Natural killer cell (primary cell): ENCODE measurements around the gene PHETA1. TPM values are rescaled to one million over a fixed set of nuclear protein-coding genes. Genes with fewer than 3 reads are reported as not detected.

ENCODE experiments used
- ATAC-seq, 3 donors: fragments of 150-1000 bp in 2 of 3; fragments of 200-7000 bp in 1 of 3; cut with Tn5 transposase; 1 replicate in 1 of 3; 2 replicates in 2 of 3; pipeline ENCODE4 v1.10.0; 2021; ENCODE audit warnings: mild to moderate bottlenecking in 2 of 3, moderate library complexity in 2 of 3
- DNase-seq, 2 donors: peaks; one replicate each; pipeline versions ENCODE4 v3.0.0 to v3.0.0-alpha.2; 2013 to 2021; ENCODE audit warnings: mixed read lengths in 1 of 2
- H3K27ac ChIP-seq: one replicate; pipeline ENCODE4 v1.5.1; 2013; ENCODE audit warnings: mild to moderate bottlenecking, low read length
- H3K27me3 ChIP-seq: one replicate; pipeline ENCODE4 v1.6.1; 2013; ENCODE audit warnings: low read length; ENCODE audit not compliant: control insufficient read depth, insufficient read depth
- H3K36me3 ChIP-seq: one replicate; pipeline ENCODE4 v1.6.1; 2013; ENCODE audit warnings: low read length; ENCODE audit not compliant: control insufficient read depth, insufficient read depth
- H3K4me1 ChIP-seq: one replicate; pipeline ENCODE4 v1.6.1; 2013; ENCODE audit warnings: low read length; ENCODE audit not compliant: control insufficient read depth, insufficient read depth
- H3K4me3 ChIP-seq: one replicate; pipeline ENCODE4 v1.5.1; 2013; ENCODE audit warnings: low read length
- H3K9me3 ChIP-seq: one replicate; pipeline ENCODE4 v1.6.1; 2013; ENCODE audit warnings: low read length; ENCODE audit not compliant: control insufficient read depth, insufficient read depth
- H3K27ac Mint-ChIP-seq, 2 donors: one replicate each; pipeline ENCODE4 v1.8.0; 2022; ENCODE audit warnings: mild to moderate bottlenecking in 2 of 2, mixed read lengths in 2 of 2, moderate library complexity in 1 of 2
- H3K27me3 Mint-ChIP-seq, 2 donors: one replicate each; pipeline ENCODE4 v1.8.0; 2022; ENCODE audit warnings: low read depth in 2 of 2, mixed read lengths in 2 of 2
- H3K36me3 Mint-ChIP-seq: one replicate; pipeline ENCODE4 v1.8.0; 2022; ENCODE audit warnings: mixed read lengths
- H3K4me1 Mint-ChIP-seq, 2 donors: one replicate each; pipeline ENCODE4 v1.8.0; 2022; ENCODE audit warnings: mixed read lengths in 2 of 2
- H3K4me3 Mint-ChIP-seq: one replicate; pipeline ENCODE4 v1.8.0; 2022; ENCODE audit warnings: mild to moderate bottlenecking, moderate library complexity, mixed read lengths
- H3K9me3 Mint-ChIP-seq, 2 donors: one replicate each; pipeline ENCODE4 v1.8.0; 2022; ENCODE audit warnings: mixed read lengths in 2 of 2
- WGBS: methylation state at CpG from one replicate; pipeline ENCODE4 v1.1.7; 2013; ENCODE audit warnings: missing lambda C conversion rate; ENCODE audit not compliant: insufficient coverage; 5-methylcytosine and 5-hydroxymethylcytosine counted together
- intact Hi-C: fragments of 100-400 bp; cut with micrococcal nuclease; formaldehyde crosslinking; loops from one replicate; pipeline ENCODE4 v1.14.2; 2022
- total RNA-seq, 4 donors: library from RNA; stranded (reverse); fragments of 120-200 nt in 1 of 4; gene quantifications; one replicate each; pipeline versions ENCODE4 v1.2.3 to v1.2.4, GENCODE V29; 2013 to 2022
- TF ChIP-seq, protein P1 (sequence below): fragments of 200-600 bp; IDR thresholded peaks from one replicate; pipeline ENCODE4 v1.8.0; 2022; ENCODE audit warnings: antibody characterized with exemption

The PHETA1 gene
- total RNA-seq, 3 donors from 2014 or later (not counting 1 experiment from before 2014, with no cell fraction given), result 3.4 to 3.8 (median 3.5) TPM

- H3K27me3 Mint-ChIP-seq, result peaks cover 0 to 4% of the 10 kb centered on the region in 2 donors
- WGBS, result 75% methylated on average over 7 of the region's 8 CpGs
- peaks cover 36% of the 10 kb centered on the region for H3K4me1 ChIP-seq
- TF ChIP-seq, protein P1, sequence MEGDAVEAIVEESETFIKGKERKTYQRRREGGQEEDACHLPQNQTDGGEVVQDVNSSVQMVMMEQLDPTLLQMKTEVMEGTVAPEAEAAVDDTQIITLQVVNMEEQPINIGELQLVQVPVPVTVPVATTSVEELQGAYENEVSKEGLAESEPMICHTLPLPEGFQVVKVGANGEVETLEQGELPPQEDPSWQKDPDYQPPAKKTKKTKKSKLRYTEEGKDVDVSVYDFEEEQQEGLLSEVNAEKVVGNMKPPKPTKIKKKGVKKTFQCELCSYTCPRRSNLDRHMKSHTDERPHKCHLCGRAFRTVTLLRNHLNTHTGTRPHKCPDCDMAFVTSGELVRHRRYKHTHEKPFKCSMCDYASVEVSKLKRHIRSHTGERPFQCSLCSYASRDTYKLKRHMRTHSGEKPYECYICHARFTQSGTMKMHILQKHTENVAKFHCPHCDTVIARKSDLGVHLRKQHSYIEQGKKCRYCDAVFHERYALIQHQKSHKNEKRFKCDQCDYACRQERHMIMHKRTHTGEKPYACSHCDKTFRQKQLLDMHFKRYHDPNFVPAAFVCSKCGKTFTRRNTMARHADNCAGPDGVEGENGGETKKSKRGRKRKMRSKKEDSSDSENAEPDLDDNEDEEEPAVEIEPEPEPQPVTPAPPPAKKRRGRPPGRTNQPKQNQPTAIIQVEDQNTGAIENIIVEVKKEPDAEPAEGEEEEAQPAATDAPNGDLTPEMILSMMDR, result no peak
- DNase-seq (no peak), ATAC-seq (no peak)
- no peak overlapping the region for H3K4me3 ChIP-seq
- no peaks in the 10 kb centered on the region for H3K36me3 ChIP-seq
- no peak overlapping the region for H3K27ac ChIP-seq
- H3K9me3 Mint-ChIP-seq, result no peaks in the 10 kb centered on the region
- H3K27me3 ChIP-seq, result no peaks in the 10 kb centered on the region
- peaks cover 0 to 9% of the 10 kb centered on the region in 2 donors for H3K4me1 Mint-ChIP-seq
- no peak overlapping the region for H3K4me3 Mint-ChIP-seq
- no peak overlapping the region for H3K27ac Mint-ChIP-seq
- intact Hi-C loops, result no loop called here
- H3K9me3 ChIP-seq, result no peaks in the 10 kb centered on the region
- no peaks in the 10 kb centered on the region for H3K36me3 Mint-ChIP-seq
Measured at GRCh38 chr12:111394480-111394879, 25.6 kb upstream of the PHETA1 start.

DNA sequence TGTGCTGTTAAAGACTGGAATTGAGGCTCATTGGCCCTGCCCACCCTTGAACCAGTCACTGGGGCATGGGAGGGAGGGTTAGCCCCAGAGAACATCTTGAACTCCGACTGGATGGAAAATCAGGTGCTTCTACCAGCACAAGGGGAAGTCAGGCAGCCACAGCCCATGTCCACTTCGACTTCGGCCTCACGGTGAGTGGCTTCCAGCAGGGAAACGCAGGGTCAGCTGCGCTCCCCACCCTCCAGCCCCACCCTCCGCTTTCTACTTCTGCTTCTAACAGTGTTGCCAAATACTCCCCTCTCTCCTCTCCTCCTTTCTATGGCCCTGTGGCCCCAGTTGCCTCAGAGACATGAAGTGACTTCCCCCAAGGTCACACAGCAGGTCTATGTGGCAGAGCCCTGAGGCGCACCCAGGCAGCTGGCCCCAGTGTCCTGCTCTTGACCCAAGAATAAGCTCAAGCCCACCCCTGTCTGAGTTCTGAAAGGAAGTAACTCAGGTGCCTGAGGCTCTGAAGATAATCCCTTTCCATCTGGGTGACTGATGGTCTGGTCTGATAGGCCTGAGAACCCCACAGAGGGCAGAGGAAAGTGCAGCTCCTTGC, 24.9 kb upstream of the PHETA1 start:
- H3K27me3 Mint-ChIP-seq, result peaks cover 0 to 3% of the 10 kb centered on the region in 2 donors
- TF ChIP-seq, protein P1, result no peak
- Histone ChIP-seq H3K9me3 (no peaks in the 10 kb centered on the region), H3K27ac (no peak overlapping the region), H3K27me3 (no peaks in the 10 kb centered on the region), H3K36me3 (no peaks in the 10 kb centered on the region), H3K4me3 (no peak overlapping the region), H3K4me1 (peaks cover 41% of the 10 kb centered on the region)
- peak in 1 of 3 donors; percentile 55 for ATAC-seq
- H3K4me1 Mint-ChIP-seq, result peaks cover 0 to 8% of the 10 kb centered on the region in 2 donors
- no peak overlapping the region for H3K4me3 Mint-ChIP-seq
- intact Hi-C loops, result no loop called here
- H3K9me3 Mint-ChIP-seq, result no peaks in the 10 kb centered on the region
- H3K27ac Mint-ChIP-seq, result no peak overlapping the region
- WGBS, result 51% methylated on average over 8 of the region's 8 CpGs
- H3K36me3 Mint-ChIP-seq, result no peaks in the 10 kb centered on the region
- no peak for DNase-seq

GRCh38 chr12:111390910-111391309, 22.0 kb upstream of the PHETA1 start:
- no peaks in the 10 kb centered on the region for H3K9me3 Mint-ChIP-seq
- DNase-seq (no peak), ATAC-seq (peak in 2 of 3 donors; percentile 53 to 85)
- whole genome bisulfite sequencing, result 72% methylated on average over 9 of the region's 9 CpGs
- Histone ChIP-seq H3K4me3 (no peak overlapping the region), H3K27ac (no peak overlapping the region), H3K4me1 (peaks cover 31% of the 10 kb centered on the region), H3K36me3 (no peaks in the 10 kb centered on the region), H3K9me3 (no peaks in the 10 kb centered on the region), H3K27me3 (no peaks in the 10 kb centered on the region)
- H3K4me1 Mint-ChIP-seq, result no peaks in the 10 kb centered on the region
- intact Hi-C loops, result no loop called here
- H3K36me3 Mint-ChIP-seq, result no peaks in the 10 kb centered on the region
- TF ChIP-seq, protein P1, result no peak
- no peak overlapping the region for H3K4me3 Mint-ChIP-seq
- H3K27ac Mint-ChIP-seq, result no peak overlapping the region
- H3K27me3 Mint-ChIP-seq, result peaks cover 0 to 9% of the 10 kb centered on the region in 2 donors

GRCh38 chr12:111389635-111390034, 20.7 kb upstream of the PHETA1 start:
- no peak overlapping the region for H3K27ac ChIP-seq
- no peak for ATAC-seq
- intact Hi-C loops, result no loop called here

More at GRCh38 chr12:111389635-111390034, 20.7 kb upstream of the PHETA1 start:
- WGBS, result 59% methylated on average over 4 of the region's 7 CpGs
- Mint-ChIP-seq H3K27ac (peak overlapping the region in 1 of 2 donors; percentile 29), H3K36me3 (no peaks in the 10 kb centered on the region), H3K4me3 (no peak overlapping the region), H3K9me3 (no peaks in the 10 kb centered on the region), H3K4me1 (no peaks in the 10 kb centered on the region), H3K27me3 (peaks cover 0 to 9% of the 10 kb centered on the region in 2 donors)
- TF ChIP-seq, protein P1, result no peak
- Histone ChIP-seq H3K9me3 (no peaks in the 10 kb centered on the region), H3K4me3 (no peak overlapping the region), H3K27me3 (no peaks in the 10 kb centered on the region), H3K4me1 (peaks cover 31% of the 10 kb centered on the region), H3K36me3 (no peaks in the 10 kb centered on the region)
- no peak for DNase-seq
